NCI-H2107 treated with DMSO at 0.1 percent for 48 hours (cell line): ENCODE data around the gene WDR7.

Experiments
- DNase-seq: peaks from one replicate; lab custom pipeline; 2025; ENCODE audit not compliant: unreplicated experiment; lab: John Stamatoyannopoulos, UW

The WDR7 gene

GRCh38 chr18:56650944-56651770, at the start of gene WDR7:
Gene WDR7 (plus strand): TSS chr18:56651359. CDS start chr18:56672516, 21,157 bp downstream.
- peak; percentile 98 for DNase-seq

GRCh38 chr18:56606618-56607017, 44.5 kb upstream of the WDR7 start:
- no peak for DNase-seq

DNA sequence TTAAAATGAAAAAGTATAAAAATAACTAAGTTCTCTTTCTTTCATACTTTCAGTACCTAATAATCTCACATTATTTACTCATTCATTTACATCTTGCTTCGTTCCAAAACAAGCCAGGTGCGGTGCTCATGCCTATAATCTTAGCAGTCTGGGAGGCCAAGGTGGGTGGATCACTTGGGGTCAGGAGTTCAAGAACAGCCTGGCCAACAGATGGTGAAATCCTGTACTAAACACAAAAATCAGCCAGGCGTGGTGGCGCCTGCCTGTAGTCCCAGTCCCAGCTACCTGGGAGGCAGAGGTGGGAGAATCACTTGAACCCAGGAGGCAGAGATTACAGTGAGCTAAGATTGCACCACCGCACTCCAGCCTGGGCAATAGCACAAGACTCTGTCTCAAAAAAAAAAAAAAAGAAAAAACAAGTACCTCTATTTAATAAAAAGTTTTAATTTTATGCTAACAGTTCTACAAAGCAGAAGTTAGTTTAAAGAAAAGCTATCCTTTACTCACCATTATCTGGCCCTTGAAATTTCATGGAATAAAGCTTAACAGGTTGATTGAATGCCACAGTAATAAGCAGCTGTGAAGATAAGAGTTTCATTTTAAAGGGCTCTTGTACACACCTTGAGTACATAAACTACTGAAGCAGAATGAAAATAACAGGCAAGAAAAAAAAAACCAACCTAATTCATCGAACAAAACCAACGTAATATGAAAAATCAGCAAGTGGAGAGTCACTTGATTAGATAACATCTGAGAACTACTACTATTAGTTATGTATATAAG, 35.2 kb upstream of the WDR7 start:
- DNase-seq: peak; percentile 39

- DNase-seq: no peak
Observed at GRCh38 chr18:56627991-56628390, 23.2 kb upstream of the WDR7 start.

DNA sequence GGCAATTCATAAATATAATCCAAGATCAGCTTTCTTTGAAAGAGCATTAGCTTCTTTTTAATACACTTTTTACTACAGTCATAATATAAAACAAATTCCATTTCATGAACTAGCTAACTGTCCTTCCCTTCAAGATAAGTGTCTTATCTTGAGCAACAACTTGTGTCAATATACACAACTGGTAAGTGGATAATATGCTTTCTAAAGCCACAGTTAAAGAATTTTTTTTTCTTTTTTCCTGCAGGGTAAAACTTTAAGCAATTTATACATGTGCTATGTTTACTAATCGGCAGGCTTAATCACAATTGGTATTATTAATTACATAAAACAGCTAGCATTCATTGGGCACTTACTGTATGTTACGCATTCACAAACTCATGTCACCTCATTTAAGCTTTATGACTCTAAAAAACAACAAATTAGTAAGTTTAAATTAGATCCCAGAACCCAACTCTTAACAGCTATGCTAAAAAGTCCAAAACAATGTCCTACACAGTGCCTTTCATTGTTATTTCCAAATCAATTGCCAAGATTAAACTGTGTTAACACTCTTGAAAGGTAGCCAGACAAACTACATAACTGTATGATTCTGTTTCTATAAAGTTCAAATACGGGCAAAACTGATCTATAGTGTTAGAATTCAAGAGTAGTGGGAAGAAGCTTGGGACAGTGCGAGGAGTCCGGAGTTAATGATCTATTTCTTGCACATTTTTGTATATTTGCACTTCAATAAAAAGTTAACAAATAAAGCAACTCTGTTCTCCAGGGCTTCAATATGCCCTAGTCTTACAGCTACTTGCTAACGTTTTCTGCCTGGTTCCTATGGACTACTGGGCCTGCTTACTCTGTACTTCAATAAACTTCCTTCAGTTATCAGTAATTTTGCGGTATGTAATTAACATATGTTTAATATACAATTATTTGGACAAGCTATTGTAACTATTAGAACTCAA, 18.8 kb upstream of the WDR7 start:
- DNase-seq: no peak

- DNase-seq: no peak
Observed at GRCh38 chr18:56635007-56635406, 16.2 kb upstream of the WDR7 start.

DNA sequence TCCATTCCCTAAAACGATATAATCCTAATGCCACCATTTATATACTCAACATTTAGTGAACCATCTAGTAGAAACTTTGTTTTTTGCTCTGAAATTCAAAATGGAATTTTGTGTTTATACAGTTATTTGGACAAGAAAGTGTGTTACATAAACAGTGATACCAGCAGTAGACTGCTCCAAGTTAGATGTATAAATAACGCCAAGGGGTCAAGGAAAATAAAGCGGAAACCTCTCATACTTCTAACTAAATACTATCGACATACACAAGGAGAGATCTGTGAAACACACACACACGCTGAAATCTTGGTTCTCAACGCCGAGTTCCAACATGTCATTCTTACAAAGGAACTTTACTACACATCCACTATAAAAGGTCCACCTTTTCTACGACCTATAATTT, 14.0 kb upstream of the WDR7 start:
- DNase-seq: no peak

GRCh38 chr18:56637711-56638231, 13.4 kb upstream of the WDR7 start:
- DNase-seq: no peak

- peak; percentile 98 for DNase-seq
Observed at GRCh38 chr18:56638232-56639103, 12.7 kb upstream of the WDR7 start, which contains the start of gene TXNL1. Gene TXNL1 (minus strand): TSS chr18:56638592. CDS start chr18:56638440, 152 bp downstream.

GRCh38 chr18:56639104-56639381, 12.1 kb upstream of the WDR7 start:
- peak; percentile 70 for DNase-seq

DNA sequence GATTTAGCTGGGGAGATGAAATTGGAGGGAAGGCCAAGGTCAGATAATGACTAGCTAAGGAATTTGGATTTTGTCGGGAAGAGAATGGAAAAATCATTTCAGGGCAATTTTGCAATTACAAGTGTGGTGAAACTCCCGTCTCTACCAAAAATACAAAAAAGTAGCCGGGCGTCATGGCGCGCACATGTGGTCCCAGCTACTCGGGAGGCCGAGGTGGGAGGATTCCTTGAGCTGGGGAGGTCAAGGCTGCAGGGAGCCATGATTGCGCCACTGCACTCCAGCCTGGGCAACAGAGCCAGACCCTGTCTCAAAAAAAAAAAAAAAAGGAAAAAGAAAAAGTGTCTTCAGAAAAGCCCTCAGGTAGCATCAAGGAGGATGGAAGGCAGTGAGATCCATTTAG, 11.6 kb upstream of the WDR7 start:
- no peak for DNase-seq

DNA sequence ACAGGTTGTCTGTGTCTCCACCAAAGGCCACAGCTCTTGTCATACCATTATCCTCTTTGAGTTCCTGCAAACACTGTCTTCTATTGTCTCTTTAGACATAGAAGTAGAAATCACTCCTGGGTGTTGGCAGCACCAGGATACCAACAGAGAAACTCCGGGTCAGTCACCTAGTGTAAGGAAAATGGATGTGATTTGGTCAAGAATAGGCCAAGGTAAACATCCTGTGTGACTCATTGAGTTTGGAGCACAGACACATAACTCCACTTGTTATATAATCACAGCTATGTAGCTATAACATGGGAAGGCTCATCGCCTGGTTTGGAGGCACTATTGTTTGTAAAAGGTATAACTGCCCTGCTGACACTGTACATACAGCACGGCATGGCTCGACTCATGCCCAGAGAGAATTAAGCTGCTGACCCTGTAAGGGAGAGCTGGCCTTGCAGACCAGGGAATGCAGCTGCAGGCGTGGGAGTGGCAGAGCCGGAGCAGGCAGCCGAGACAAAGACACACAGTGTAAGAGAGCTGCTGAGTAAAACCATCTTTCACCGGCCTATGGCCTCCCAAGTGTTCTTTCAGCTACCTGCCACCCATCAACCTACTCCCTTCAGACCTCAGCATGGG, 9.3 kb upstream of the WDR7 start:
- no peak for DNase-seq

- no peak for DNase-seq
Observed at GRCh38 chr18:56643381-56643780, 7.8 kb upstream of the WDR7 start.

DNA sequence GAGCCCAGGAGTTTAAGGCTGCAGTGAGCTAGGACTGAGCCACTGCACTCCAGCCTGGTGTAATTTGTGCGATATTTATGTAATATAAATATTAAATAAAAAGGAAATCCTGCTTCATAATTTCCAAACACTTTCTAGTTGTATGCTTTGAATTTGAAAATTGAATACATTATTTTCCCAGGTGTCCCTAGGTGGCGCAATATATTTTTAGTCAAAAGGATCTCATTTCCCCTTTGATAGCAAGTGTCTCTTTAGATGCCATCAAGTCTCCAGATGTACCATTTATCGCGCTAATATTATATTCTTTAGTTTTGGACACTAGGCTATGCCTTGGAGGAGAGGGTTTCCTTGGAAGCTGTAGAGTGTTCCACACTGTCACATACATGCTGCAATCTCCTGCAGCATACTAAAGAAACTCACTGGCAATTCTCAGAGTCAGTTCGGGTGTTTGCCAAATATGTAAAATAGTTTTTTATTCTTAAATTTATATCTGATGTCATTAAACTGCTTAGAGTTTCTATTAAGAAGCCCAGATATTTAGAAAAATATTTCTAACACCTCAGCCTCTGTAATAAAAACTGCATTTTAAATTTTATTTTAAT, 5.6 kb upstream of the WDR7 start:
- peak; percentile 45 for DNase-seq

- no peak for DNase-seq
Observed at GRCh38 chr18:56647071-56647470, 4.1 kb upstream of the WDR7 start.

GRCh38 chr18:56647951-56648893, 2.9 kb upstream of the WDR7 start:
- DNase-seq: no peak

GRCh38 chr18:56649996-56650395, 1.2 kb upstream of the WDR7 start:
- DNase-seq: no peak

DNA sequence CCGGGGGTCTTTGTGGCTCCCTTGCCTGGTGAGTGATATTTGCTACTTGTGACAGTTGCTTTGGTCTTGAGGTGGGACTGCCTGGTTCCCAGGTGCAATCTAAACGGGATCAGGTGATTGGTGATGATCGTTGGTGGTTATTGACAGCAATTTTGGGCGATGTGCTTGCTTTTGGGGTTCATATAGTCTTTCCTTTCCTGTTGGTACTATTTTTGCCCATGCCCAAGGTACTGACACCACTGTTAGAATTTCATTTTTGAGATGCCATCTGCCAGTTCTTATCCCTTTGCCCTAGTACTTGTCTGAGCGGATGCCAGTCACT, 573 bp downstream of the WDR7 start:
- DNase-seq: no peak
